Psoas muscle (tissue), 8 donors: Measurements from ENCODE around the gene TGIF1. TPM values are rescaled to one million over a fixed set of nuclear protein-coding genes. Genes with fewer than 3 reads are reported as not detected.

Source experiments
- ATAC-seq, 4 donors: fragments of 200-7000 bp; cut with Tn5 transposase; one replicate each; pipeline ENCODE4 v1.9.1; 2020; ENCODE audit warnings: moderate library complexity in 3 of 4, mild to moderate bottlenecking in 2 of 4
- DNase-seq, 2 donors: peaks; one replicate each; pipeline ENCODE4 v3.0.0-alpha.2; 2020
- H3K27ac ChIP-seq: fragments of 200-600 bp; one replicate; pipeline ENCODE4 v1.8.0; 2022
- H3K27me3 ChIP-seq, 3 donors: fragments of 200-600 bp in 1 of 3; one replicate each; pipeline versions ENCODE4 v1.6.1 to v1.8.0; 2013 to 2022; ENCODE audit warnings: low read length in 2 of 3, mild to moderate bottlenecking in 2 of 3, moderate library complexity in 1 of 3; ENCODE audit not compliant: insufficient read depth in 3 of 3
- H3K36me3 ChIP-seq, 2 donors: fragments of 200-600 bp in 1 of 2; one replicate each; pipeline versions ENCODE4 v1.6.1 to v1.8.0; 2013 to 2022; ENCODE audit warnings: low read depth in 1 of 2, mild to moderate bottlenecking in 1 of 2, moderate library complexity in 1 of 2; ENCODE audit not compliant: insufficient read depth in 1 of 2
- H3K4me1 ChIP-seq: fragments of 200-600 bp; one replicate; pipeline ENCODE4 v1.8.0; 2022
- H3K4me3 ChIP-seq: fragments of 200-600 bp; one replicate; pipeline ENCODE4 v1.8.0; 2022; ENCODE audit warnings: mild to moderate bottlenecking
- H3K9me3 ChIP-seq: fragments of 200-600 bp; one replicate; pipeline ENCODE4 v1.8.0; 2022
- WGBS, 3 donors: extraction: QIAGEN DNeasy Blood & Tissue Kit; methylation state at CpG; one replicate each; pipeline versions ENCODE4 v1.1.6 to v1.1.7; 2013; 5-methylcytosine and 5-hydroxymethylcytosine counted together
- intact Hi-C, 2 donors: fragments of 100-400 bp; cut with DNase I; formaldehyde crosslinking; loops; one replicate each; pipeline versions ENCODE4 v1.11.0 to v1.14.2; 2022
- polyA plus RNA-seq, 3 donors: library from polyadenylated mRNA; stranded (reverse); fragments of 200-250 nt; gene quantifications; one replicate each; pipeline ENCODE4 v1.2.3, GENCODE V29; 2013
- total RNA-seq, 4 donors: library from RNA; stranded (reverse); fragmentation: NEBNext Ultra II Directional in 2 of 4; extraction: Animal tissue kit (Norgen Biotek cat#: 25700) in 2 of 4; gene quantifications; one replicate each; pipeline versions ENCODE4 v1.2.1 to v1.2.4, GENCODE V29; 2021 to 2023
- TF ChIP-seq, protein P1 (sequence below): fragments of 200-600 bp; IDR thresholded peaks from one replicate; pipeline ENCODE4 v1.8.0; 2022; ENCODE audit warnings: antibody characterized with exemption
- donor health status: healthy with polysubstance abuse.
- donor health status: DM: no; HTN: no; CAD: no; lungs with moderate emphysema.
- donor health status: Bipolar disorder and iron deficiency.
- donor health status: healthy.
- donor health status: DM: yes; HTN: yes; CAD: no.
- donor health status: DM: no; HTN: no; CAD: no.
- donor health status: DM: no; HTN: no; CAD: no.
- donor health status: DM: yes; HTN: yes; CAD: no.

Gene TGIF1
- total and polyA plus RNA-seq, 7 donors: 18.2 to 200 (median 57.4) TPM

DNA sequence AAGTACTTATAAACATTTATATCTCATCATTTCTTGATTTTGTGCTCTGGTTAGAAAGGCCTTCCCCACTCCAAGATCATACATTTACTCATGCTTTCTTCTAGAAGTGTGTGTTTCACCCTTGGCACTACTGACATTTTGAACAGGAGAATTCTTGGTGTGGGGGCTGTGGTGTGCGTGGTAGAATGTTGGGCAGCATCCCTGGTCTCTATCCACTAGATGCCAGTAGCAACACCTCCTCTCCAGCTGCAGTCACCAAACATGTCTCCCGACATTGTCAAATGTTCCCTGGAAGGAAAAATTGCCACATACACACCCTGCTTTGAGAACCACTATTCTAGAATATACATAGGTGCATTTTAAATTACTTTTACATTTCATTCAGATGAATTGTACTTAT, 8.7 kb upstream of the TGIF1 start:
- DNase-seq: no peak
- 3 to 11% (median 4%) methylated on average over 2 of the region's 2 CpGs for WGBS, 3 donors
- peak; percentile 51 to 92 (median 86) for ATAC-seq
- Histone ChIP-seq H3K9me3 (no peaks in the 10 kb centered on the region), H3K27me3 (no peaks in the 10 kb centered on the region), H3K27ac (no peak overlapping the region), H3K4me3 (no peak overlapping the region), H3K36me3 (no peaks in the 10 kb centered on the region), H3K4me1 (no peaks in the 10 kb centered on the region)
- TF ChIP-seq, protein P1, sequence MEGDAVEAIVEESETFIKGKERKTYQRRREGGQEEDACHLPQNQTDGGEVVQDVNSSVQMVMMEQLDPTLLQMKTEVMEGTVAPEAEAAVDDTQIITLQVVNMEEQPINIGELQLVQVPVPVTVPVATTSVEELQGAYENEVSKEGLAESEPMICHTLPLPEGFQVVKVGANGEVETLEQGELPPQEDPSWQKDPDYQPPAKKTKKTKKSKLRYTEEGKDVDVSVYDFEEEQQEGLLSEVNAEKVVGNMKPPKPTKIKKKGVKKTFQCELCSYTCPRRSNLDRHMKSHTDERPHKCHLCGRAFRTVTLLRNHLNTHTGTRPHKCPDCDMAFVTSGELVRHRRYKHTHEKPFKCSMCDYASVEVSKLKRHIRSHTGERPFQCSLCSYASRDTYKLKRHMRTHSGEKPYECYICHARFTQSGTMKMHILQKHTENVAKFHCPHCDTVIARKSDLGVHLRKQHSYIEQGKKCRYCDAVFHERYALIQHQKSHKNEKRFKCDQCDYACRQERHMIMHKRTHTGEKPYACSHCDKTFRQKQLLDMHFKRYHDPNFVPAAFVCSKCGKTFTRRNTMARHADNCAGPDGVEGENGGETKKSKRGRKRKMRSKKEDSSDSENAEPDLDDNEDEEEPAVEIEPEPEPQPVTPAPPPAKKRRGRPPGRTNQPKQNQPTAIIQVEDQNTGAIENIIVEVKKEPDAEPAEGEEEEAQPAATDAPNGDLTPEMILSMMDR: peak; percentile 40
- intact Hi-C loops: no loop called here

DNA sequence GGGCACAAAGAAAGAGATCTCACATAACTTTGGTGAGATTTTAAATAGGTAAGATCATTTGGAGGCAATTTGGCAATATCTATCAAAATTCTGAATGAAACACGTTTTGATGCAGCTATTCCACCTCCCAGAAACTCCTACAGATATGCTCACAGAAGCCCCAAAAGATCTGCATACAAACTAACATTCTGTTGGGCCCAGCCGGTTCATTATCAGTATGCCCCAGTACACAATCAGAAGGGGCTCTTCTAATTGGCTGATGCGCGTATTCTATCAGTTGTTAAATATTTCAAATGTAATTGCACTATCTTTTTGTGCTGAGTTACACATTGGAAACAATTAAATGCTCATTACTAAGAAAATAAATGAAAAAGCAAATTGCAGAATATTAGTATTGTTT, 7.1 kb upstream of the TGIF1 start:
- WGBS, 3 donors: 70 to 81% (median 77%) methylated on average over 4 of the region's 4 CpGs
- TF ChIP-seq, protein P1: no peak
- Histone ChIP-seq H3K4me3 (no peak overlapping the region), H3K9me3 (no peaks in the 10 kb centered on the region), H3K27ac (no peak overlapping the region), H3K4me1 (peaks cover 7% of the 10 kb centered on the region), H3K36me3 (no peaks in the 10 kb centered on the region), H3K27me3 (no peaks in the 10 kb centered on the region)
- intact Hi-C loops: no loop called here
- DNase-seq (no peak), ATAC-seq (no peak)

DNA sequence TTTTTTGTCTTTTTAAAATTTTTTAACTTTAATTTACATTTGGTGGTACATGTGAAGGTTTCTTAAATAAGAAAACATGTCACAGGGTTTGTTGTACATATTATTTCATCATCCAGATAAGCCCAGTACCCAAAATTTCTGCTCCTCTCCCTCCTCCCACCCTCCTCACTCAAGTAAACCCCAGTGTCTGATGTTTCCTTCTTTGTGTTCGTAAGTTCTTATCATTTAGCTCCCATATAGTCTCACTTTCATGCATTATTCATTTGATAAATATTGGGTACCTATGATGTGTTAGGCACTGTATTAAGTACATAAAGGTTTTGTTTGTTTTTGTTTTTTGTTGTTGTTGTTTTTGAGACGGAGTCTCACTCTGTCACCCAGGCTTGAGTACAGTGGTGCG, 5.7 kb upstream of the TGIF1 start:
- DNase-seq (no peak), ATAC-seq (no peak)
- TF ChIP-seq, protein P1: no peak
- H3K36me3 ChIP-seq: no peaks in the 10 kb centered on the region
- 97 to 100% (median 97%) methylated on average over 3 of the region's 3 CpGs for WGBS, 3 donors
- H3K4me3 ChIP-seq: no peak overlapping the region
- H3K27me3 ChIP-seq: no peaks in the 10 kb centered on the region
- intact Hi-C loops: no loop called here
- no peaks in the 10 kb centered on the region for H3K9me3 ChIP-seq
- peaks cover 7% of the 10 kb centered on the region for H3K4me1 ChIP-seq
- no peak overlapping the region for H3K27ac ChIP-seq

DNA sequence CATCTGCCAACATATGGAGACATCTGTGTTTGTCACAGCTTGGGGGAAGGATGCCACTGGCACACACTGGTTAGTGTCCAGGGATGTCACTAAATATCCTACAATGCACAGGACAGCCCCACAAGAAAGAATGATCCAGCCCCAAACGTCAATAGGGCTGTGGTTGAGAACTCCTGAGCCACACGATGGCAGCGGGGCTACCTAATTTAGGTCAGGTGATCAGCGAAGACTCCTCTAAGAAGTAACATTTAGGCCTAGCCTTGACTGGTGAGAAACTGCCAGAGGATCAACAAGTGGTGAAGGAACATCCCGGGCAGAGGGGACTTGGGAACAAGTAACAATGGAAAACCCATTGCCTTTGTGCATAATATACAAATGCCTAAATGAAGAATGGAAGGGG, 5.0 kb upstream of the TGIF1 start:
- TF ChIP-seq, protein P1: no peak
- intact Hi-C loops: loop anchor here in 1 of 2 donors (5.0 kb wide), 2 partner anchors 147 to 183 kb away; partner anchors contain the start of gene MYL12B
- 85 to 91% (median 88%) methylated on average over 5 of the region's 5 CpGs for WGBS, 3 donors
- peaks cover 7% of the 10 kb centered on the region for H3K4me1 ChIP-seq
- no peak for ATAC-seq
- no peak overlapping the region for H3K27ac ChIP-seq
- H3K9me3 ChIP-seq: no peaks in the 10 kb centered on the region
- no peaks in the 10 kb centered on the region for H3K27me3 ChIP-seq
- DNase-seq: no peak
- H3K36me3 ChIP-seq: no peaks in the 10 kb centered on the region
- H3K4me3 ChIP-seq: no peak overlapping the region
